ENCODE measurements around the gene STOML1. TPM values are rescaled to one million over a fixed set of nuclear protein-coding genes. Genes with fewer than 3 reads are reported as not detected.

The STOML1 gene
- total and polyA plus RNA-seq, 9 of the 15 experiments (the other 6 are each of a cell fraction or from before 2014, with no cell fraction given), result 0.25 to 9.7 (median 4.6) TPM

DNA sequence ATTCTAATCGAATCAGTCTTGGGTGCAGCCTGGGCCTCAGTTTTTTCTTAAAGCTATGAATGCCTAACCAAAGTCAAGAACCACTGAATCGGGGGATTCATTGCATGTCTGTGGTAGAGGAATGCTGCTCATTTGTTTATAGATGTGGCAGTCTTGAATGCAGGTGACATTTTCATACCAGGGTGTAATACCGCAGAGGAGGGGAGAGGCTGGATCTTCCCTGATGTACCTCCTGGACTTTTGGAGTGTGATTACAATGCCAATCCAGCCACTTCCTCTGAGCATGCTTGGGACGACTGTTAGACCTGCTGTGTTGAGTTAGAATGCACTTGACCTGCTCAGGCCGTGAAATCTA is 47.5 kb upstream of the STOML1 start:
- WGBS (ENCODE audit: insufficient coverage, low coverage, missing lambda C conversion rate), result 5% methylated on average over 5 of the region's 5 CpGs
- Histone ChIP-seq H3K9me3 (replicated peaks; ENCODE audit: control insufficient read depth, insufficient read depth, low read depth, low read length) (no peaks in the 10 kb centered on the region), H2AFZ (ENCODE audit: low read depth, low read length) (no peak overlapping the region), H4K20me1 (replicated peaks; ENCODE audit: control insufficient read depth, insufficient read depth, low read length) (peaks cover 30% of the 10 kb centered on the region), H3K36me3 (ENCODE audit: control insufficient read depth, insufficient read depth, low read length) (peaks cover 25% of the 10 kb centered on the region; the same call in 1 of the 3 replicates), H3K4me3 (no peak overlapping the region), H3K9ac (ENCODE audit: insufficient read depth in 1 of 2, low read depth in 2 of 2, low read length in 2 of 2) (no peak overlapping the region), H3K27me3 (ENCODE audit: control insufficient read depth in 2 of 2, insufficient read depth in 2 of 2, low read length in 2 of 2) (peaks cover 0 to 29% of the 10 kb centered on the region in 2 experiments; a peak in 3 of 5 replicates), H3K4me1 (replicated peaks in 1 of 2; ENCODE audit: control insufficient read depth in 2 of 2, insufficient read depth in 2 of 2, low read length in 2 of 2) (peaks cover 0 to 13% of the 10 kb centered on the region in 2 experiments; a peak in 3 of 5 replicates), H3K27ac (ENCODE audit: extremely low read depth, low read depth, low read length) (no peak overlapping the region), H3K9me1 (ENCODE audit: control insufficient read depth, insufficient read depth, low read length) (no peaks in the 10 kb centered on the region), H3K79me2 (ENCODE audit: control insufficient read depth, insufficient read depth, low read length) (no peaks in the 10 kb centered on the region), H3K4me2 (ENCODE audit: insufficient read depth, low read length) (no peak overlapping the region)
- ATAC-seq (no peak), FAIRE-seq (no peak), DNase-seq (ENCODE audit: extremely low read depth in 1 of 4, low spot score in 3 of 4) (no peak)
- TF ChIP-seq POLR2AphosphoS5 (IDR thresholded peaks at IDR 0.05; ENCODE audit: control insufficient read depth, insufficient read depth, low read depth, low read length), result no peak
- TF ChIP-seq MAZ (CRISPR knock-in tag; conservative IDR thresholded peaks at IDR 0.05 in 1 of 2, IDR thresholded peaks at IDR 0.05 in 1 of 2), result no peak
- TF ChIP-seq GTF2E2 (tag; IDR thresholded peaks at IDR 0.05), result no peak
- TF ChIP-seq SMC3 (conservative IDR thresholded peaks at IDR 0.05; ENCODE audit: insufficient read depth, low read depth, low read length), result no peak
- TF ChIP-seq KAT7 (CRISPR knock-in tag; IDR thresholded peaks at IDR 0.05; ENCODE audit: borderline replicate concordance), result no peak
- TF ChIP-seq CBFA2T3 (IDR thresholded peaks at IDR 0.05), result no peak
- ChIA-PET POLR2A (interaction anchor here (0.6 to 1.4 kb wide), 5 partner anchors 8 to 113 kb away, joined by 3 to 4 read pairs (median 4); no protein-coding TSS in a partner anchor), CTCF (ENCODE audit: low intra/inter-chr PET ratio) (no interaction called here)
- intact Hi-C loops (cut with micrococcal nuclease) (loop anchor here (5.0 kb wide), 1 partner anchor 47 kb away; the partner anchor contains the start of genes PML and STOML1), in situ Hi-C loops (cut with MboI) (loop anchor here (5.0 kb wide), 1 partner anchor 62 kb away; no protein-coding TSS in a partner anchor)
- BruUV-seq (replicated peaks), result no TSS peak
